PC-9 (cell line): ENCODE data around the gene MYH14.

Source experiments
- EZH2 ChIP-seq: fragments of 200-600 bp; sonication (generic); IDR thresholded peaks from 2 replicates; pipeline ENCODE4 v1.8.0; 2017; ENCODE audit warnings: antibody characterized with exemption, low read depth
- TF ChIP-seq, protein P1 (sequence below): fragments of 200-600 bp; sonication (generic); conservative IDR thresholded peaks from 2 replicates; pipeline ENCODE4 v1.6.1; 2017; ENCODE audit warnings: mixed run types, antibody characterized with exemption, mild to moderate bottlenecking, moderate library complexity

DNA sequence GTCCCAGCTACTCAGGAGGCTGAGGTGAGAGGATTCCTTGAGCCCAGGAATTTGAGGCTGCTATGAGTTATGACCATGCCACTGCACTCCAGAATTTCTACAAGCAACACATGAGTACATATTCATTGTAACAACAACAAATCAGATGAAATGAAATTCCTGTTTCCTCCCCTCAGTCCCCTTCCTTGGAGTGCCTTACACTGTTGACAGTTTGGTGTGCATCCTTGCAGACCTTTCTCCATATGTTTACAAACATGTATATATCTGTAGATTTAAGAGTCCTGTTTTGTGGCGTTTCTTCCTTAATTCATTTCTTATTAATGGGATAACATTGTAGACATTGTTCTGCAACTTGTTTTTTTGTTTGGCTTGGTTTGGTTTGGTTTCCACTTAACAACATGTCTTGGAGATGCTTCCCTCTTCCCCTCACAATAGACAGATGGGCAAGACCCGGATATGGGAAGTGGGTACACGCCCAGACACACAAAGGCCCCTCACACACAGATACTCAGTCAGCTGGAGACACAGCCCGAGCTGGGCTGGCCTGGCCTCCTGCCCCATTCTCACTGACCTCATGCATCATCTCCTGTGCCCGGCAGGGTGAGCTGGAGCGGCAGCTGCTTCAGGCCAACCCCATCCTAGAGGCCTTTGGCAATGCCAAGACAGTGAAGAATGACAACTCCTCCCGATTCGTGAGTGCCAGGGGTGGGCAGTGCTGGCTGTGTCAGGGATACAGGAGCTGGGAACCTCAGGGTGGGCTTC is 21.7 kb downstream of the MYH14 start:
- TF ChIP-seq, protein P1, sequence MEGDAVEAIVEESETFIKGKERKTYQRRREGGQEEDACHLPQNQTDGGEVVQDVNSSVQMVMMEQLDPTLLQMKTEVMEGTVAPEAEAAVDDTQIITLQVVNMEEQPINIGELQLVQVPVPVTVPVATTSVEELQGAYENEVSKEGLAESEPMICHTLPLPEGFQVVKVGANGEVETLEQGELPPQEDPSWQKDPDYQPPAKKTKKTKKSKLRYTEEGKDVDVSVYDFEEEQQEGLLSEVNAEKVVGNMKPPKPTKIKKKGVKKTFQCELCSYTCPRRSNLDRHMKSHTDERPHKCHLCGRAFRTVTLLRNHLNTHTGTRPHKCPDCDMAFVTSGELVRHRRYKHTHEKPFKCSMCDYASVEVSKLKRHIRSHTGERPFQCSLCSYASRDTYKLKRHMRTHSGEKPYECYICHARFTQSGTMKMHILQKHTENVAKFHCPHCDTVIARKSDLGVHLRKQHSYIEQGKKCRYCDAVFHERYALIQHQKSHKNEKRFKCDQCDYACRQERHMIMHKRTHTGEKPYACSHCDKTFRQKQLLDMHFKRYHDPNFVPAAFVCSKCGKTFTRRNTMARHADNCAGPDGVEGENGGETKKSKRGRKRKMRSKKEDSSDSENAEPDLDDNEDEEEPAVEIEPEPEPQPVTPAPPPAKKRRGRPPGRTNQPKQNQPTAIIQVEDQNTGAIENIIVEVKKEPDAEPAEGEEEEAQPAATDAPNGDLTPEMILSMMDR: no peak
- no peak for TF ChIP-seq EZH2
